Heart left ventricle (tissue), 13 donors: Measurements from ENCODE around the gene FOXJ3.
"Not testable (repeated sequence)": the region's sequence is repeated elsewhere in the genome, so short reads cannot be mapped to it uniquely, and the experiment has no call there.

Experiments used
- POLR2A ChIP-seq, 2 donors: fragments of 450-650 bp; IDR thresholded peaks; one replicate each; pipeline ENCODE4 v1.6.1; 2017; ENCODE audit warnings: antibody characterized with exemption in 2 of 2, mild to moderate bottlenecking in 2 of 2, moderate library complexity in 2 of 2
- TF ChIP-seq, protein P1 (sequence below), 12 donors: fragments of 200-600 bp; sonication (generic) in 4 of 12; IDR thresholded peaks; one replicate each; pipeline versions ENCODE4 v1.5.0 to v1.8.0; 2018 to 2022; ENCODE audit warnings: antibody characterized with exemption in 12 of 12, mild to moderate bottlenecking in 5 of 12
- donor health status: ischemic (EF 13 %, LVEDD 7.1; RV severe dilation, severe dysfunction).
- donor health status: DM: no; HTN: yes; CAD: no.
- donor health status: DM: no; HTN: no; CAD: no.
- donor health status: ischemic (EF 25% LVEDD 6.9; RV normal size, moderate dysfunction).
- donor health status: ischemic (EF 25% LVEDD 5.7; RV mildly dilated, moderate dysfunction).
- donor health status: ischemic (EF 35%, LVEDD 5.7; RV mildly dilated, moderate dysfunction).
- donor health status: nonischemic (EF 11% LVEDD 7.7; RV severe dilation, severe dysfunction).
- donor health status: DM: yes; HTN: yes; CAD: no.
- donor health status: PGD.
- donor health status: ischemic (EF 29% LVEDD 5.4; RV normal size, mild dysfunction).
- donor health status: nonischemic (EF 23%, LVEDD 6.1; RV moderate dilation, normal function).

DNA sequence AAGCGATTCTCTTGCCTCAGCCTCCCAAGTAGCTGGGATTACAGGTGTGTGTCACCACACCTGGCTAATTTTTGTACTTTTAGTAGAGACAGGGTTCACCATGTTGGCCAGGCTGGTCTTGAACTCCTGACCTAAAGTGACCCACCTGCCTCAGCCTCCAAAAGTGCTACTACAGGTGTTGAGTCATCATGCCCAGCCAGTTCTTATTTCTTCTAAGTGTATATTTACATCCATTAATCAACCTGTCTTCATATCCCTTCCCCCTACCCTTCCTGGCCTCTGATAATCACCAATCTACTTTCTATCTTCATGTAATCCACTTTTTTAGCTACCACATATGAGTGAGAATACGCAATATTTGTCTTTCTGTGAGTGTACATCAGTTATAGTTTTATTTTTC, 128.1 kb downstream of the FOXJ3 start:
- TF ChIP-seq, protein P1, sequence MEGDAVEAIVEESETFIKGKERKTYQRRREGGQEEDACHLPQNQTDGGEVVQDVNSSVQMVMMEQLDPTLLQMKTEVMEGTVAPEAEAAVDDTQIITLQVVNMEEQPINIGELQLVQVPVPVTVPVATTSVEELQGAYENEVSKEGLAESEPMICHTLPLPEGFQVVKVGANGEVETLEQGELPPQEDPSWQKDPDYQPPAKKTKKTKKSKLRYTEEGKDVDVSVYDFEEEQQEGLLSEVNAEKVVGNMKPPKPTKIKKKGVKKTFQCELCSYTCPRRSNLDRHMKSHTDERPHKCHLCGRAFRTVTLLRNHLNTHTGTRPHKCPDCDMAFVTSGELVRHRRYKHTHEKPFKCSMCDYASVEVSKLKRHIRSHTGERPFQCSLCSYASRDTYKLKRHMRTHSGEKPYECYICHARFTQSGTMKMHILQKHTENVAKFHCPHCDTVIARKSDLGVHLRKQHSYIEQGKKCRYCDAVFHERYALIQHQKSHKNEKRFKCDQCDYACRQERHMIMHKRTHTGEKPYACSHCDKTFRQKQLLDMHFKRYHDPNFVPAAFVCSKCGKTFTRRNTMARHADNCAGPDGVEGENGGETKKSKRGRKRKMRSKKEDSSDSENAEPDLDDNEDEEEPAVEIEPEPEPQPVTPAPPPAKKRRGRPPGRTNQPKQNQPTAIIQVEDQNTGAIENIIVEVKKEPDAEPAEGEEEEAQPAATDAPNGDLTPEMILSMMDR (IDR thresholded peaks at IDR 0.05): not testable (repeated sequence)
- TF ChIP-seq POLR2A (IDR thresholded peaks at IDR 0.05): not testable (repeated sequence)
